ENCODE results near the gene PSMC3IP.

DNA sequence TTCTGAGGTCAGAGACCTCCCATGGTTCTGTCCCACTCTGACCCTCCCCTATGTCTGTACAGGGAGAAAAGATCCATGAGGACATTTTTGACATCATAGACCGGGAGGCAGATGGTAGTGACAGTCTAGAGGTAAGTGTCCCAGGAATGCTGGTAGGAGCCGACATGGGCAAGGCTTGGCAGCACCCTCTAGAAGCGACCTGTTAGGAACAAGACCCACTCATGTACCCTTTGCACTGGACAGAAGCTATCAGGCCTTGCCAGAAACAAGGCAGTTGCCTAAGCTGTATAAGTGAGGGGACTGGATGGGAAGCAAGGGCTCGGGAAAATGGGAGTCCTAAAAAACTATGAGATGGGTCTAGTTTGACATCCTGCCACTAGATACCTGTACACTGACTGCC lies 34.5 kb upstream of the PSMC3IP start:
- TF ChIP-seq, protein P1, sequence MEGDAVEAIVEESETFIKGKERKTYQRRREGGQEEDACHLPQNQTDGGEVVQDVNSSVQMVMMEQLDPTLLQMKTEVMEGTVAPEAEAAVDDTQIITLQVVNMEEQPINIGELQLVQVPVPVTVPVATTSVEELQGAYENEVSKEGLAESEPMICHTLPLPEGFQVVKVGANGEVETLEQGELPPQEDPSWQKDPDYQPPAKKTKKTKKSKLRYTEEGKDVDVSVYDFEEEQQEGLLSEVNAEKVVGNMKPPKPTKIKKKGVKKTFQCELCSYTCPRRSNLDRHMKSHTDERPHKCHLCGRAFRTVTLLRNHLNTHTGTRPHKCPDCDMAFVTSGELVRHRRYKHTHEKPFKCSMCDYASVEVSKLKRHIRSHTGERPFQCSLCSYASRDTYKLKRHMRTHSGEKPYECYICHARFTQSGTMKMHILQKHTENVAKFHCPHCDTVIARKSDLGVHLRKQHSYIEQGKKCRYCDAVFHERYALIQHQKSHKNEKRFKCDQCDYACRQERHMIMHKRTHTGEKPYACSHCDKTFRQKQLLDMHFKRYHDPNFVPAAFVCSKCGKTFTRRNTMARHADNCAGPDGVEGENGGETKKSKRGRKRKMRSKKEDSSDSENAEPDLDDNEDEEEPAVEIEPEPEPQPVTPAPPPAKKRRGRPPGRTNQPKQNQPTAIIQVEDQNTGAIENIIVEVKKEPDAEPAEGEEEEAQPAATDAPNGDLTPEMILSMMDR (IDR thresholded peaks at IDR 0.05 in 8 of 11, conservative IDR thresholded peaks at IDR 0.05 in 3 of 11), result no peak
- TF ChIP-seq POLR2A (IDR thresholded peaks at IDR 0.05) (no peak), POLR2AphosphoS5 (IDR thresholded peaks at IDR 0.05) (no peak)
